Hepatocyte (in vitro differentiated cells): ENCODE measurements around the gene PPFIBP2.

ENCODE experiments used
- EZH2 ChIP-seq: fragments of 200-600 bp; sonication (generic); IDR thresholded peaks from 2 replicates; pipeline ENCODE4 v1.6.1; 2016; ENCODE audit warnings: antibody characterized with exemption, mild to moderate bottlenecking, borderline replicate concordance
- EZH2phosphoT487 ChIP-seq: fragments of 200-600 bp; sonication (generic); IDR thresholded peaks from one replicate; pipeline ENCODE4 v1.6.1; 2018; ENCODE audit warnings: antibody characterized with exemption, mild to moderate bottlenecking, low read depth, moderate library complexity; ENCODE audit not compliant: unreplicated experiment, severe bottlenecking

DNA sequence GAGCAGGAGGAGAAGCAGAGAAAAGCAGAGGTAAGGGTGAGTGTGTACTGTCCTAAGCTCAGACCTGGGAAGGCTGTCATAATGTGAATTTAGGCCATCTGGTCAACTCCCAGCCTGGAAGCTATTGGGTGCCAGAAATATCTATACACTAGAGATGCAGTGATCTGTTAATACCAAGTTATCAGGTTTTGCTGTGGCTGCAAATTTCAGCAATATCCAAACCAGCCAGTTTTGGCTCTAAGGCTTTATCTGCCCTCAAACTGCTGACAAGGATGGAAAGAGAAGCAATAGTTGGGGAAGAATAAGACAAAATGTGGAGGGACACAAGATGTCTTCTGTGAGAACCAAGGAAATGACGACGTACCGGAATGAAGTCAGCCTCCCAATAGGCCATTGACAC is 96.6 kb downstream of the PPFIBP2 start:
- TF ChIP-seq EZH2phosphoT487, result no peak
- no peak for TF ChIP-seq EZH2
